Subcutaneous adipose tissue (tissue), 4 donors: ENCODE results near the gene PAX8. TPM values are rescaled to one million over a fixed set of nuclear protein-coding genes. Genes with fewer than 3 reads are reported as not detected.

Experiments used
- total RNA-seq, 4 donors: library from RNA; depleted of rRNA; stranded (reverse); fragments of >200 nt; gene quantifications; one replicate each; pipeline ENCODE4 v1.1.0, GENCODE V29; 2016
- TF ChIP-seq, protein P1 (sequence below): fragments of 450-650 bp; IDR thresholded peaks from one replicate; pipeline ENCODE4 v1.5.1; 2016; ENCODE audit warnings: low read depth, mild to moderate bottlenecking, control low read depth, antibody characterized with exemption, moderate library complexity

PAX8 gene
- total RNA-seq, 4 donors from 2014 or later = 2.8 to 10.7 (median 5.8) TPM

DNA sequence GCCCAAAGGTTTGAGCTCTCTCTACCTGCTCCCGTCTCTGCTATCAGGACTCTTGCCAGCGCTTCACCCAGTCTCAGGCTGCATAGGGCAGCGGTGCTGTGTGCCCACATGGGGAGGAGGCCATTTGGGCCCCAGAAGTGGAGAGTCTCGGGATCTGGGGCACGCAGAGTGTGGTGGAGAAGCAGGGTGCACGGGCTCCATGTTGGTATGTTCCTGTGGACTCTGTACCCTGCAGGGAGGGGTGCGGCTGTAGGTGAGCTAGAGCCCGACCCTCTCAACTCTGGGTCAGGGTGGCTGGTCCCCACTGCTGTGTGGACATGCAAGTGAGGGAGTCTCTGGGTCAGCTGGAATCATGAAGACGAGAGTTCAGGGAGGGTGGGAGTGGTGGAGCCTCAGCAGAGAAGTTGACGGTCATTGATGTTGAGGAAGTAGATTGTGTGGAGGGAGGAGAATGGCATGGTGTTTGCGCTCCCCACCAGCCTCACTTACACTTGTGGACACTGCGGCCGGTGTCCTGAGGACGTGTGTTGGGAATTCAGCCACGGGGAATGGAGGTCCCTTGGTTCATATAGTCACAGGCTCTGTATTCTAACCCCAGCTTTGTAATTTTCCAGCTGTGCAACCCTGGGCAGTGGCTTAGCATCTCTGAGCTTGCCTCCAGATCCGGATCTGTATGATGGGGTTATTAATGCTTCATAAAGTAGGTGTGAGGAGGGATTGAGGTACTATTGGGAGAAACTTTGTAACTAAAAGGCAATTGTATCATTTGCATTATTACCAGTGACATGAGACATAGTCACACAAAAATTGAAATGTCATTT, 105.8 kb downstream of the PAX8 start:
- TF ChIP-seq, protein P1, sequence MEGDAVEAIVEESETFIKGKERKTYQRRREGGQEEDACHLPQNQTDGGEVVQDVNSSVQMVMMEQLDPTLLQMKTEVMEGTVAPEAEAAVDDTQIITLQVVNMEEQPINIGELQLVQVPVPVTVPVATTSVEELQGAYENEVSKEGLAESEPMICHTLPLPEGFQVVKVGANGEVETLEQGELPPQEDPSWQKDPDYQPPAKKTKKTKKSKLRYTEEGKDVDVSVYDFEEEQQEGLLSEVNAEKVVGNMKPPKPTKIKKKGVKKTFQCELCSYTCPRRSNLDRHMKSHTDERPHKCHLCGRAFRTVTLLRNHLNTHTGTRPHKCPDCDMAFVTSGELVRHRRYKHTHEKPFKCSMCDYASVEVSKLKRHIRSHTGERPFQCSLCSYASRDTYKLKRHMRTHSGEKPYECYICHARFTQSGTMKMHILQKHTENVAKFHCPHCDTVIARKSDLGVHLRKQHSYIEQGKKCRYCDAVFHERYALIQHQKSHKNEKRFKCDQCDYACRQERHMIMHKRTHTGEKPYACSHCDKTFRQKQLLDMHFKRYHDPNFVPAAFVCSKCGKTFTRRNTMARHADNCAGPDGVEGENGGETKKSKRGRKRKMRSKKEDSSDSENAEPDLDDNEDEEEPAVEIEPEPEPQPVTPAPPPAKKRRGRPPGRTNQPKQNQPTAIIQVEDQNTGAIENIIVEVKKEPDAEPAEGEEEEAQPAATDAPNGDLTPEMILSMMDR = no peak

DNA sequence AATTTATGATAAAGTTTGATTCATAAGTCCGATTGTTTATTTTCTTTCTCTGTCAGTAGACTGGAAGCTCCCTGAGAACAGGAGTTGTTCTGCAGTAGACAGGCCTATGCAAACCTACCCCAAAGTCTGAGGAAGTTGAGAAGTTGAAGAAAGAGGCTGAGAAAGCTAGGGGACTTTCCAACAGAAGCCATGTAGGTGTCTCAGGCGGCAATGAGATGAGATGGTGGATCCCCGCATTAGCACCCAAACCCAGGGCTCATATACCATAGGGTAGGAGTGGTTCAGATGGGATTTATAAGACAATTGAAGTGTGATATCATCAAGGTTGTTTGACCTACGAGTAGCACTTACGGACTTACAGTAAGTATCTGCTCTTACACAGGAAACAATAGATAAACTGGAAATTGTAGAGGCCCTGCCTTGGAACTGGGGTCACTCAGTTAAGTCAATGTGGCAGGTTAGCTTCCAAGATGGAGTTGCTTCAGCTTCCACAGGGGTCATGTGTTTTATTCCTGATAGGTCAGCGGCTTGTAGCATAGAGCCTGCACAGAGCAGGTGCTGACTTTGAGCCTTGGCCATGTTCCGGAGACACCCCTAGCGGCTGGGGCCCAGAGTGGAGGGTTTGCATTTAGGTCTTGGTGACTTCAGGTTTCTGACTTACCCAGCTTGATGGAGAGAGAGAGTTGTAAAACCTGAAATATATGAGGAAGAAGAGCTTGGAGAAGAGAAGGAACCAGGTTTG, 107.2 kb downstream of the PAX8 start:
- TF ChIP-seq, protein P1 = no peak

DNA sequence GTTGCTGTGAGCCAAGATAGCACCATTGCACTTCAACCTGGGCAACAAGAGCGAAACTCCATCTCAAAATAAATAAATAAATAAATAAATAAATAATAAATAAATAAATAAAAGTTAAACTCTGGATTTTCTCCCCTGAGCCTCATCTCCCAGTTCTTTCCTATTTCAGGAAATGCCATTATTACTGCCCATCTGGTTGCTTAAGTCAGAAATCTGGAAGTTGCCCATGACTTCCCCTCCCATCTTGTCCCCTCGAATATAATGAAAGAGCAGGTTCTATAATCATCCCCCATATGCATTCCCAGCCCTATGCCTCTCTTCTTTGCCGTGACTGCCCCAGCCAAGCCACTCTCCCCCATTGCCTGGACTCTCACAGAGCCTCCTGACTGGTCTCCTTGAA, 109.1 kb downstream of the PAX8 start:
- TF ChIP-seq, protein P1 = no peak

DNA sequence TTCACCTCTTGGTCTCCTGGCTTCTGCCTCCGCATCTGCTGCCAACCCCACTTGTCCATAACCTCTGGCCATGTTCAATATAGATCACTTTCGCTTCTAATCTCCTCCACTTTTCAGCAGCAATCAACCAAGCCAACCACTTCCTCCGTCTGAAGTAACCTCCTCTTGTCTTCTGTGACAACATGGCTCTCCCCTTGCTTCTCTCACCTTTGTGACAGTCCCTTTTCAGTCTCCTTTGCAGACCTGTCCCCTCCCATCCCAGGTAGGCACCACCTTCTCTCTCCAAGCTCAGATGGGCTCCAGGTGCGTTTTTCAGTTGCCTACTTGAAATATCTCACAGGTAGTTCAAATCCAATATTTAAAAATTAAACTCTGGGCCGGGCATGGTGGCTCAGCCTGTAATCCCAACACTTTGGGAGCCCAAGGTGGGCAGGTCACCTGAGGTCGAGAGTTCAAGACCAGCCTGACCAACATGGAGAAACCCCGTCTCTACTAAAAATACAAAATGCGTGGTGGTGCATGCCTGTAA, 109.7 kb downstream of the PAX8 start:
- TF ChIP-seq, protein P1 = no peak

DNA sequence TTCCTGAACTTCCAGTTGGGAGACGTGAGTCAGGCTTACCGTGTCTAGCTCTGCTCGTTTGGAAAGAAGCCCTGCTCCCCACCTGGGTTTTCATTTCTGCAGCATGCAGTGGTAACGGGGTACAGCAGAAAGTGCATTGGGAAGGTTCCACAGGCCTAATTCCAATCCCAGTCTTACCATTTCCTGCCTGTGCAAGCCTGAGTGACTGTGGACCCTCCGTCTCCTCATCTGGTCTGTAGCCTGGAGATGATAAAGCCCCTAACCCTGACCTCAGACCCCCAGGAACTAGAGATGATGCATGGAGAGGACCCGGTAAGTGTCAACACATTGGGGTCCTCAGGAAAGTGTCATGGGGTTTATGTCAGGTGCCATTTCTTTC, 110.8 kb downstream of the PAX8 start:
- TF ChIP-seq, protein P1 = no peak

DNA sequence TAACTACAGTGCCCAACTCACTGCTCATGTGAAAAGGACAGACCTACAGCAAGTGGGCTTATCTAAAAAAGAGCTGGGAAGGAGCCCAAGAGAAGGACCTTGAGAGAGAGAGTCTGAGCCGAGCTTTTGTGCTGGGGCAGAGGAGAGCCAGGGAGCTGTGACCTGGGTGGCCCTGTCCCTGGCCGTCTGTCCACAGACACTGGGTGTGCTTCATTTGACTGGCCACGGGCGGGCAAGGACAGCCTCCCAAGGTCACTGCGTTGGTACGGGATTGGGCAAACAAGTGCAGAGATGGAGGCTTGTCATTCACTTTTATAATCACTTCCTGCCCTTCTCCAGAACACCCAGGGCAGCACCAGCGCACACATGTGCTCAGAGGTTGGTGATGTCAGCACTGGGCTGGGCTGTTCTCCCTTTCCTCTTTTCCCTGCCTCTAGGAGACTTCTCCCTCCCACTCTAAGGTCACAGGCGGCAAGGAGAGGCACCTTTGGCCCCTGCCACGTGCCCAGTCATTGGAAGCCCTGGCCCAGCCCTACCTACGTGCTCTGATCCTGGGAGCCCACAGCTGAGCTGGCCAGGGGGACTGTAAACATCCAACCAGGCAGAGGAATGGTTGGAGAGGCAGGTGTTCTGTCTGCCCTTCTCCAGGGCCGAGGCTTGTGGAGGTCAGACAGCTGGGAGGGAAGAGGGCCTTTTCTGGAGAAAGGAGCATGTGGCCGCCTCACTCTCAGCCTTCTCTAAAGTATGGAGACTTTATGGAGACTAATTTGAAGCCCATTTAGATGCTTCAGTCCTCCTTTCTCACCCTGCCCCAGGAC, 111.4 kb downstream of the PAX8 start:
- TF ChIP-seq, protein P1 = no peak
